Measurements from ENCODE around the gene DDIAS. TPM values are rescaled to one million over a fixed set of nuclear protein-coding genes. Genes with fewer than 3 reads are reported as not detected.

DDIAS gene
- total and polyA plus RNA-seq, 4 donors: 0.71 to 2.8 (median 1.4) TPM

GRCh38 chr11:82890002-82890341 is 11.6 kb upstream of the DDIAS start:
- peaks cover 0 to 13% (median 0%) of the 10 kb centered on the region in 5 donors for H3K4me1 ChIP-seq (ENCODE audit: control insufficient read depth in 5 of 5, insufficient read depth in 5 of 5, low read length in 5 of 5)
- H3K27me3 ChIP-seq (ENCODE audit: control insufficient read depth in 3 of 3, insufficient read depth in 3 of 3, low read length in 2 of 3): no peaks in the 10 kb centered on the region
- H3K27ac ChIP-seq (ENCODE audit: low read depth in 1 of 2, low read length in 1 of 2): no peak overlapping the region
- H3K9me3 ChIP-seq (ENCODE audit: control insufficient read depth in 4 of 4, insufficient read depth in 3 of 4, low read length in 3 of 4): no peaks in the 10 kb centered on the region
- WGBS, 2 donors: 61 to 76% methylated on average over 1 of the region's 1 CpG
- H3K36me3 ChIP-seq (ENCODE audit: control insufficient read depth in 4 of 4, insufficient read depth in 4 of 4, low read length in 4 of 4): no peaks in the 10 kb centered on the region
- ATAC-seq (ENCODE audit: insufficient read depth, low FRiP score) (no peak), DNase-seq (no peak)
- no peak overlapping the region for H3K4me3 ChIP-seq
- TF ChIP-seq CTCF (IDR thresholded peaks at IDR 0.05; ENCODE audit: control extremely low read depth, extremely low read depth): no peak
- no peak overlapping the region for H3K9ac ChIP-seq (ENCODE audit: insufficient read depth in 1 of 2, low read length in 2 of 2)

- Histone ChIP-seq H3K9ac (ENCODE audit: insufficient read depth in 1 of 2, low read length in 2 of 2) (no peak overlapping the region), H3K36me3 (ENCODE audit: control insufficient read depth in 4 of 4, insufficient read depth in 4 of 4, low read length in 4 of 4) (no peaks in the 10 kb centered on the region), H3K4me1 (ENCODE audit: control insufficient read depth in 5 of 5, insufficient read depth in 5 of 5, low read length in 5 of 5) (peaks cover 0 to 10% (median 0%) of the 10 kb centered on the region in 5 donors), H3K9me3 (ENCODE audit: control insufficient read depth in 4 of 4, insufficient read depth in 3 of 4, low read length in 3 of 4) (no peaks in the 10 kb centered on the region), H3K27me3 (ENCODE audit: control insufficient read depth in 3 of 3, insufficient read depth in 3 of 3, low read length in 2 of 3) (no peaks in the 10 kb centered on the region), H3K27ac (ENCODE audit: low read depth in 1 of 2, low read length in 1 of 2) (no peak overlapping the region), H3K4me3 (no peak overlapping the region)
- DNase-seq (no peak), ATAC-seq (ENCODE audit: insufficient read depth, low FRiP score) (no peak)
- TF ChIP-seq CTCF (IDR thresholded peaks at IDR 0.05; ENCODE audit: control extremely low read depth, extremely low read depth): no peak
These were observed 10.6 kb upstream of the DDIAS start for GRCh38 chr11:82890936-82891335.

GRCh38 chr11:82892611-82893169 is 8.8 kb upstream of the DDIAS start:
- no peak for DNase-seq
- Histone ChIP-seq H3K27me3 (ENCODE audit: control insufficient read depth in 3 of 3, insufficient read depth in 3 of 3, low read length in 2 of 3) (no peaks in the 10 kb centered on the region), H3K4me3 (no peak overlapping the region), H3K36me3 (ENCODE audit: control insufficient read depth in 4 of 4, insufficient read depth in 4 of 4, low read length in 4 of 4) (no peaks in the 10 kb centered on the region), H3K9me3 (ENCODE audit: control insufficient read depth in 4 of 4, insufficient read depth in 3 of 4, low read length in 3 of 4) (no peaks in the 10 kb centered on the region), H3K27ac (ENCODE audit: low read depth in 1 of 2, low read length in 1 of 2) (no peak overlapping the region), H3K4me1 (ENCODE audit: control insufficient read depth in 5 of 5, insufficient read depth in 5 of 5, low read length in 5 of 5) (peaks cover 0 to 12% (median 0%) of the 10 kb centered on the region in 5 donors), H3K9ac (ENCODE audit: insufficient read depth in 1 of 2, low read length in 2 of 2) (no peak overlapping the region)
- WGBS, 2 donors: 97 to 99% methylated on average over 2 of the region's 2 CpGs
- no peak for ATAC-seq (ENCODE audit: insufficient read depth, low FRiP score)
- no peak for TF ChIP-seq CTCF (IDR thresholded peaks at IDR 0.05; ENCODE audit: control extremely low read depth, extremely low read depth)

GRCh38 chr11:82895437-82896091 is 6.0 kb upstream of the DDIAS start:
- ATAC-seq (ENCODE audit: insufficient read depth, low FRiP score): no peak
- peak overlapping the region in 1 of 2 donors; percentile 9 for H3K9ac ChIP-seq (ENCODE audit: insufficient read depth in 1 of 2, low read length in 2 of 2)
- H3K4me1 ChIP-seq (ENCODE audit: control insufficient read depth in 5 of 5, insufficient read depth in 5 of 5, low read length in 5 of 5): peaks cover 0 to 15% (median 8%) of the 10 kb centered on the region in 5 donors
- no peak overlapping the region for H3K27ac ChIP-seq (ENCODE audit: low read depth in 1 of 2, low read length in 1 of 2)
- H3K4me3 ChIP-seq: no peak overlapping the region
- H3K9me3 ChIP-seq (ENCODE audit: control insufficient read depth in 4 of 4, insufficient read depth in 3 of 4, low read length in 3 of 4): no peaks in the 10 kb centered on the region
- no peaks in the 10 kb centered on the region for H3K27me3 ChIP-seq (ENCODE audit: control insufficient read depth in 3 of 3, insufficient read depth in 3 of 3, low read length in 2 of 3)
- no peak for DNase-seq
- no peak for TF ChIP-seq CTCF (IDR thresholded peaks at IDR 0.05; ENCODE audit: control extremely low read depth, extremely low read depth)
- no peaks in the 10 kb centered on the region for H3K36me3 ChIP-seq (ENCODE audit: control insufficient read depth in 4 of 4, insufficient read depth in 4 of 4, low read length in 4 of 4)

All from lung (tissue), 12 donors.